Daoy (cell line): Measurements from ENCODE around the gene IQUB. TPM values are rescaled to one million over a fixed set of nuclear protein-coding genes. Genes with fewer than 3 reads are reported as not detected.
"Not testable (repeated sequence)": the region's sequence is repeated elsewhere in the genome, so short reads cannot be mapped to it uniquely, and the experiment has no call there.

Source experiments
- DNase-seq: peaks from one replicate; pipeline ENCODE4 v3.0.0-alpha.2; 2015; ENCODE audit warnings: low read depth
- total RNA-seq: library from RNA; depleted of rRNA; stranded (reverse); fragments of >200 nt; shearing (Covaris generic); gene quantifications from 2 replicates; pipeline ENCODE4 v1.2.3, GENCODE V29; 2014; rRNA removed

Gene IQUB
- total RNA-seq, 1 experiment from 2014 or later: 0.74 TPM

GRCh38 chr7:123415625-123416024, 118.8 kb downstream of the IQUB start:
- no peak for DNase-seq

- DNase-seq: peak; percentile 7
Observed at GRCh38 chr7:123410273-123410904, 124.0 kb downstream of the IQUB start.

DNA sequence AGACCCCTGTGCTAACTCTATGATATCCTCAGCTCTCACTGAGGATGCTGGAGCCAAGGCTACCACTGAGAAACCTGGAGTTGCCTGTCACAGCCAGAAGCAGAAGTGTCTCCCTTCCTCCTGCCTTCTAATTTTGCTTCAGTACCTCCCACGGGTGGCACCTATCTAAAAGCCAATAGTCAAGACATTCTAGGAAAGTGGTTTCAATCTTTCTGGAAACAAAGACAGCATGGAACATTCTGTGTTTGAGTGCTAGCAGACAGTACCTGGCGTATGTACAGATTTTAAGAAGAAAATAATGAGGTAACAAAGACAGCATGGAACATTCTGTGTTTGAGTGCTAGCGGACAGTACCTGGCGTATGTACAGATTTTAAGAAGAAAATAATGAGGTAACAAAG, 126.4 kb downstream of the IQUB start:
- not testable (repeated sequence) for DNase-seq

Other genes starting within 250 kb of the IQUB start
- gene NDUFA5, start 23.2 kb upstream of the IQUB start, total RNA-seq: 149 and 168 TPM in 2 replicates
- not detected in 2 replicates for gene ASB15, start 67.2 kb upstream of the IQUB start, total RNA-seq
- gene LMOD2, start 121.3 kb upstream of the IQUB start, total RNA-seq: not detected in 2 replicates
- 11.0 and 12.7 TPM in 2 replicates for gene WASL, start 214.4 kb upstream of the IQUB start, total RNA-seq